GM23338 (cell line): ENCODE data around the gene RPL28. TPM values are rescaled to one million over a fixed set of nuclear protein-coding genes. Genes with fewer than 3 reads are reported as not detected.

Source experiments
- ATAC-seq: fragments of 200-7000 bp; cut with Tn5 transposase; 3 replicates; pipeline ENCODE4 v1.9.1; 2020
- DNase-seq: peaks from one replicate; pipeline ENCODE4 v3.0.0-alpha.2; 2015; ENCODE audit warnings: low spot score
- H2AFZ ChIP-seq: fragments of 200-600 bp; sonication (generic); 2 replicates; pipeline ENCODE4 v1.8.0; 2016; ENCODE audit warnings: antibody characterized with exemption, mild to moderate bottlenecking, moderate library complexity
- H3F3A ChIP-seq: fragments of 200-600 bp; sonication (generic); replicated peaks from 2 replicates; pipeline ENCODE4 v1.8.0; 2017; ENCODE audit warnings: antibody characterized with exemption, mixed run types, low read depth
- H3K27ac ChIP-seq: fragments of 200-600 bp; sonication (generic); 2 replicates; pipeline ENCODE4 v1.6.1; 2016; ENCODE audit warnings: low read depth
- H3K27me3 ChIP-seq: fragments of 200-600 bp; sonication (generic); 2 replicates; pipeline ENCODE4 v1.8.0; 2016; ENCODE audit warnings: mild to moderate bottlenecking, mixed run types, moderate library complexity; ENCODE audit not compliant: insufficient read depth
- H3K36me3 ChIP-seq: fragments of 200-600 bp; sonication (generic); 2 replicates; pipeline ENCODE4 v1.8.0; 2016; ENCODE audit warnings: mild to moderate bottlenecking; ENCODE audit not compliant: insufficient read depth
- H3K4me1 ChIP-seq: fragments of 200-600 bp; sonication (generic); 2 replicates; pipeline ENCODE4 v1.8.0; 2016; ENCODE audit warnings: mild to moderate bottlenecking, moderate library complexity; ENCODE audit not compliant: insufficient read depth
- H3K4me2 ChIP-seq: fragments of 200-600 bp; sonication (generic); 2 replicates; pipeline ENCODE4 v1.7.1; 2017; ENCODE audit warnings: mixed run types
- H3K4me3 ChIP-seq: fragments of 200-600 bp; sonication (generic); 2 replicates; pipeline ENCODE4 v1.6.1; 2016; ENCODE audit warnings: mixed run types
- H3K79me2 ChIP-seq: fragments of 200-600 bp; sonication (generic); replicated peaks from 2 replicates; pipeline ENCODE4 v1.8.0; 2017; ENCODE audit warnings: mild to moderate bottlenecking; ENCODE audit not compliant: insufficient read depth
- H3K9me2 ChIP-seq: fragments of 200-600 bp; sonication (generic); 2 replicates; pipeline ENCODE4 v1.8.0; 2017; ENCODE audit not compliant: insufficient read depth
- H4K20me1 ChIP-seq: fragments of 200-600 bp; sonication (generic); replicated peaks from 2 replicates; pipeline ENCODE4 v1.8.0; 2017; ENCODE audit warnings: mild to moderate bottlenecking; ENCODE audit not compliant: insufficient read depth
- H3K27ac Mint-ChIP-seq: 2 replicates; pipeline ENCODE4 v1.8.0; 2020; ENCODE audit warnings: inconsistent platforms, mild to moderate bottlenecking, moderate library complexity, mixed read lengths
- H3K27me3 Mint-ChIP-seq: 3 replicates; pipeline ENCODE4 v1.8.0; 2022; ENCODE audit warnings: low read depth, mild to moderate bottlenecking, moderate library complexity, mixed read lengths, inconsistent platforms; ENCODE audit not compliant: insufficient read depth, poor library complexity
- H3K36me3 Mint-ChIP-seq: 3 replicates; pipeline ENCODE4 v1.8.0; 2021; ENCODE audit warnings: low read depth, mild to moderate bottlenecking, inconsistent platforms, moderate library complexity, mixed read lengths
- H3K4me1 Mint-ChIP-seq: 3 replicates; pipeline ENCODE4 v1.8.0; 2020; ENCODE audit warnings: mild to moderate bottlenecking, inconsistent platforms, mixed read lengths
- H3K4me3 Mint-ChIP-seq: 3 replicates; pipeline ENCODE4 v1.8.0; 2021; ENCODE audit warnings: moderate library complexity, mild to moderate bottlenecking, inconsistent platforms, mixed read lengths
- H3K9me3 Mint-ChIP-seq: 3 replicates; pipeline ENCODE4 v1.8.0; 2020; ENCODE audit warnings: moderate library complexity, mild to moderate bottlenecking, inconsistent platforms, mixed read lengths
- CREB1 ChIP-seq: fragments of 250-450 bp; sonication (Bioruptor Pico); IDR thresholded peaks from 2 replicates; pipeline ENCODE4 v1.5.0; 2020; ENCODE audit warnings: low read depth, mild to moderate bottlenecking, moderate library complexity
- CTCF ChIP-seq, 2 experiments: fragments of 200-600 bp in 1 of 2; sonication (generic) in 1 of 2; conservative IDR thresholded peaks; 2 replicates each; pipeline versions ENCODE4 v1.5.1 to v1.6.1; 2016 to 2017; ENCODE audit warnings: antibody characterized with exemption in 2 of 2, low read depth in 2 of 2, mild to moderate bottlenecking in 2 of 2, moderate library complexity in 1 of 2
- ETS1 ChIP-seq: IDR thresholded peaks from 2 replicates; pipeline ENCODE4 v1.6.1; 2016; ENCODE audit warnings: antibody characterized with exemption
- EZH2 ChIP-seq: fragments of 200-600 bp; sonication (generic); IDR thresholded peaks from one replicate; pipeline ENCODE4 v1.8.0; 2017; ENCODE audit warnings: antibody characterized with exemption, mild to moderate bottlenecking, low read depth; ENCODE audit not compliant: unreplicated experiment
- EZH2phosphoT487 ChIP-seq: fragments of 200-600 bp; sonication (generic); IDR thresholded peaks from one replicate; pipeline ENCODE4 v1.8.1; 2018; ENCODE audit warnings: antibody characterized with exemption; ENCODE audit not compliant: unreplicated experiment
- JUNB ChIP-seq: IDR thresholded peaks from one replicate; pipeline ENCODE4 v1.6.1; 2016; ENCODE audit warnings: antibody characterized with exemption; ENCODE audit not compliant: unreplicated experiment
- NANOG ChIP-seq: IDR thresholded peaks from 2 replicates; pipeline ENCODE4 v1.6.1; 2016; ENCODE audit warnings: antibody characterized with exemption, borderline replicate concordance
- POLR2AphosphoS5 ChIP-seq: IDR thresholded peaks from 2 replicates; pipeline ENCODE4 v1.6.1; 2016; ENCODE audit warnings: antibody characterized with exemption, low read depth
- REST ChIP-seq: IDR thresholded peaks from one replicate; pipeline ENCODE4 v1.6.1; 2018; ENCODE audit warnings: antibody characterized with exemption; ENCODE audit not compliant: unreplicated experiment
- STAT1 ChIP-seq: IDR thresholded peaks from one replicate; pipeline ENCODE4 v1.6.1; 2016; ENCODE audit warnings: antibody characterized with exemption; ENCODE audit not compliant: unreplicated experiment
- ZNF114 ChIP-seq: fragments of 250-450 bp; sonication (Bioruptor Pico); IDR thresholded peaks from 2 replicates; pipeline ENCODE4 v1.5.0; 2020; ENCODE audit warnings: mild to moderate bottlenecking, moderate library complexity
- ZNF331 ChIP-seq: fragments of 250-450 bp; sonication (Bioruptor Pico); IDR thresholded peaks from 2 replicates; pipeline ENCODE4 v1.5.0; 2020; ENCODE audit warnings: low read depth, mild to moderate bottlenecking, moderate library complexity
- ZNF462 ChIP-seq: fragments of 250-450 bp; sonication (Bioruptor Pico); IDR thresholded peaks from 2 replicates; pipeline ENCODE4 v1.5.0; 2020; ENCODE audit warnings: mild to moderate bottlenecking, moderate library complexity
- polyA plus RNA-seq: library from polyadenylated mRNA; unstranded; fragments of >200 nt; fragmentation: Nextera tagmentation; extraction: Ambion mirVana; gene quantifications from 2 replicates; pipeline ENCODE4 v1.2.1, GENCODE V29; 2016
- total RNA-seq: library from RNA; depleted of rRNA; stranded (reverse); fragments of >200 nt; shearing (Covaris generic); gene quantifications from 2 replicates; pipeline ENCODE4 v1.2.3, GENCODE V29; 2014

Gene RPL28
- total and polyA plus RNA-seq, 2 experiments from 2014 or later = 737 to 1,528 TPM

- no peaks in the 10 kb centered on the region for H4K20me1 ChIP-seq
- Mint-ChIP-seq H3K4me3 (no peak overlapping the region), H3K36me3 (no peaks in the 10 kb centered on the region), H3K27ac (no peak overlapping the region; the same call in 1 of the 2 replicates), H3K9me3 (peaks cover 2% of the 10 kb centered on the region; the same call in 1 of the 3 replicates), H3K27me3 (peaks cover 16% of the 10 kb centered on the region), H3K4me1 (peaks cover 6% of the 10 kb centered on the region; the same call in 2 of the 3 replicates)
- H3K27me3 ChIP-seq = no peaks in the 10 kb centered on the region
- no peak overlapping the region for H3K4me3 ChIP-seq
- no peak overlapping the region for H3K27ac ChIP-seq
- no peaks in the 10 kb centered on the region; the same call in 1 of the 2 replicates for H3F3A ChIP-seq
- ATAC-seq = no peak
- H3K4me2 ChIP-seq = no peak overlapping the region
- H3K79me2 ChIP-seq = no peaks in the 10 kb centered on the region
- no peak overlapping the region for H2AFZ ChIP-seq
- no peak for TF ChIP-seq NANOG
- TF ChIP-seq ETS1 = no peak
- no peak for TF ChIP-seq POLR2AphosphoS5
- TF ChIP-seq JUNB = no peak
- TF ChIP-seq CREB1 (CRISPR knock-in tag) = no peak
- no peak for TF ChIP-seq ZNF462 (CRISPR knock-in tag)
- TF ChIP-seq ZNF331 (CRISPR knock-in tag) = no peak
- no peak for TF ChIP-seq ZNF114
- no peak for TF ChIP-seq REST
- no peak for TF ChIP-seq EZH2
- TF ChIP-seq EZH2phosphoT487 = no peak
- TF ChIP-seq STAT1 = no peak
- TF ChIP-seq CTCF (conservative IDR thresholded peaks at IDR 0.05; ENCODE audit: low read depth in 2 of 2) = no peak
- H3K9me2 ChIP-seq = no peaks in the 10 kb centered on the region; the same call in 1 of the 2 replicates
- no peak for DNase-seq
- no peaks in the 10 kb centered on the region for H3K36me3 ChIP-seq
- no peaks in the 10 kb centered on the region; the same call in 1 of the 2 replicates for H3K4me1 ChIP-seq
Observed at GRCh38 chr19:55336101-55336500, 49.6 kb upstream of the RPL28 start.
